ENCODE measurements around the gene PEAK3. TPM values are rescaled to one million over a fixed set of nuclear protein-coding genes. Genes with fewer than 3 reads are reported as not detected.

Gene PEAK3
- total RNA-seq, 1 donor from 2014 or later, result 4.5 TPM

GRCh38 chr19:2253106-2254063 lies 28.6 kb downstream of the PEAK3 start:
- Histone ChIP-seq H3K27ac (no peak overlapping the region), H3K36me3 (no peaks in the 10 kb centered on the region), H3K4me3 (no peak overlapping the region), H3K9me3 (no peaks in the 10 kb centered on the region), H3K27me3 (peaks cover 50% of the 10 kb centered on the region), H3K4me1 (peaks cover 30% of the 10 kb centered on the region)
- TF ChIP-seq CTCF (IDR thresholded peaks at IDR 0.05), result no peak
- ATAC-seq, result peak; percentile 9
- intact Hi-C loops (cut with DNase I), result no loop called here
- no peak for DNase-seq

GRCh38 chr19:2252797-2253105 lies 29.2 kb downstream of the PEAK3 start:
- DNase-seq, result no peak
- intact Hi-C loops (cut with DNase I), result no loop called here
- H3K27me3 ChIP-seq, result peaks cover 50% of the 10 kb centered on the region
- ATAC-seq, result no peak
- TF ChIP-seq CTCF (IDR thresholded peaks at IDR 0.05), result no peak
- peak overlapping the region; percentile 26 for H3K4me3 ChIP-seq
- H3K36me3 ChIP-seq, result peaks cover under 1% of the 10 kb centered on the region
- peaks cover 30% of the 10 kb centered on the region for H3K4me1 ChIP-seq
- no peaks in the 10 kb centered on the region for H3K9me3 ChIP-seq
- H3K27ac ChIP-seq, result no peak overlapping the region

GRCh38 chr19:2252055-2252796 lies 29.7 kb downstream of the PEAK3 start:
- ATAC-seq (no peak), DNase-seq (no peak)
- no peak overlapping the region for H3K27ac ChIP-seq
- peaks cover 30% of the 10 kb centered on the region for H3K4me1 ChIP-seq
- peak overlapping the region; percentile 26 for H3K4me3 ChIP-seq
- peaks cover 50% of the 10 kb centered on the region for H3K27me3 ChIP-seq
- peaks cover 5% of the 10 kb centered on the region for H3K36me3 ChIP-seq
- intact Hi-C loops (cut with DNase I), result no loop called here
- TF ChIP-seq CTCF (IDR thresholded peaks at IDR 0.05), result no peak
- no peaks in the 10 kb centered on the region for H3K9me3 ChIP-seq

- H3K36me3 ChIP-seq, result peaks cover 14% of the 10 kb centered on the region
- H3K27me3 ChIP-seq, result peaks cover 50% of the 10 kb centered on the region
- peak overlapping the region; percentile 26 for H3K4me3 ChIP-seq
- H3K9me3 ChIP-seq, result no peaks in the 10 kb centered on the region
- ATAC-seq (no peak), DNase-seq (no peak)
- peaks cover 30% of the 10 kb centered on the region for H3K4me1 ChIP-seq
- TF ChIP-seq CTCF (IDR thresholded peaks at IDR 0.05), result no peak
- H3K27ac ChIP-seq, result no peak overlapping the region
- intact Hi-C loops (cut with DNase I), result no loop called here
These were observed 30.6 kb downstream of the PEAK3 start for GRCh38 chr19:2251106-2252054.

GRCh38 chr19:2250766-2251105 lies 31.2 kb downstream of the PEAK3 start:
- intact Hi-C loops (cut with DNase I), result no loop called here
- no peak overlapping the region for H3K27ac ChIP-seq
- peaks cover 50% of the 10 kb centered on the region for H3K27me3 ChIP-seq
- H3K9me3 ChIP-seq, result no peaks in the 10 kb centered on the region
- DNase-seq (no peak), ATAC-seq (no peak)
- peaks cover 20% of the 10 kb centered on the region for H3K36me3 ChIP-seq
- H3K4me3 ChIP-seq, result no peak overlapping the region
- H3K4me1 ChIP-seq, result peaks cover 30% of the 10 kb centered on the region
- TF ChIP-seq CTCF (IDR thresholded peaks at IDR 0.05), result no peak
